HG03196 (cell line): ENCODE measurements around the gene DCLK2.
"Not testable (repeated sequence)": the region's sequence is repeated elsewhere in the genome, so short reads cannot be mapped to it uniquely, and the experiment has no call there.

Source experiments
- ATAC-seq: cut with Tn5 transposase; IDR thresholded peaks from one replicate; pipeline ENCODE4 v1.9.1; 2021; ENCODE audit not compliant: unreplicated experiment

Gene DCLK2

DNA sequence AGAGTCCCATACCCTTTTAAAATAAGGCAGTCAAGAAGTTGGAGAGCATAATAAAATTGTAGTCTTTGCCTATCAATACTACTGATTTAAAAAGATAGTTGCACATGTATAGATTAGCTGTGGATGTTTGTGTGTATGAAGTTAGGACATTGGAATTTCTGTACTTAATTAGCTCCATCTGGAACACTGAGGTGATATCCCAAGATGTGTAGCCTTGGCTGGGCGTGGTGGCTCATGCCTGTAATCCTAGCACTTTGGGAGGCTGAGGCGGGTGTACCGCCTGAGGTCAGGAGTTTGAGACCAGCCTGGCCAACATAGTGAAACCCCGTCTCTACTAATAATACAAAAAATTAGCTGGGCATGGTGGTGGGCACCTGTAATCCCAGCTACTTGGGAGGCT lies 119.0 kb downstream of the DCLK2 start:
- not testable (repeated sequence) for ATAC-seq

DNA sequence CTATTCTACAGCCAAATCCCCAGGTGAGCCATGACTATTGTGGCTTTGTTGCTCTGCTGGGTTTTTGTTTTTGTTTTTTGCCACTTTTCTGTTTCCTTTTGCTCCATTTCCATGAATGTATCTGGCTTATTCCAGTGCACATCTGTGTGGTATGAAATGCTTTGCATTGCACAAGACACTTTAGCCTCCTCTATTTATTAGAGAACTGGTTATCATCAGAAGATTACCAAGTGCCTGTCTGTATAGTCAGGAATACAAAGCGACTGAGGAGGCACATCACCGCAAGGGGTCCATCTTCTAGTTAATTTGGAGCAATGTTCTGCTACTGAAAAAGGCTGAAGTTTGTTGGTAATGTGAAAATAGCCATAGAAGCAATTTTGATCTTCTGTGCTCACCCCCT lies 120.8 kb downstream of the DCLK2 start:
- ATAC-seq: no peak

DNA sequence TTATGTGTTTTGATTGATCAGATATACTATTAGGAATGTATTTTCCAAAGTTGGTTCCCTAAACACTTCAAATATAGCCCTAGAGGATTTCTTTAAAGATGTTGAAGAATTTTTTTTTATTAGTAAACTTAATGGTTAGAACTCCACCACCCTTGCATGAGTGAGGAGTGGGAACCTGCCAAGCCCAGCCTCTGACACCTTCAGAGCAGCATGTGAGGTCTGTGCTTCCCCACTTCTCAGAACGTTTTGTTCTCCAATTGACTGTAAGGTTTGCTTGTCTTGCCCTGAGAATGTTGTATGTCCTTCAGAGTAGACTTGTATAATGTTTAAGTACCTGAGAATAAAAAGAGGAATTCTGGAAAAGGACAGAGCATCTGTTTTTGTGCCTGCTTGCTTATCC lies 126.8 kb downstream of the DCLK2 start:
- no peak for ATAC-seq

DNA sequence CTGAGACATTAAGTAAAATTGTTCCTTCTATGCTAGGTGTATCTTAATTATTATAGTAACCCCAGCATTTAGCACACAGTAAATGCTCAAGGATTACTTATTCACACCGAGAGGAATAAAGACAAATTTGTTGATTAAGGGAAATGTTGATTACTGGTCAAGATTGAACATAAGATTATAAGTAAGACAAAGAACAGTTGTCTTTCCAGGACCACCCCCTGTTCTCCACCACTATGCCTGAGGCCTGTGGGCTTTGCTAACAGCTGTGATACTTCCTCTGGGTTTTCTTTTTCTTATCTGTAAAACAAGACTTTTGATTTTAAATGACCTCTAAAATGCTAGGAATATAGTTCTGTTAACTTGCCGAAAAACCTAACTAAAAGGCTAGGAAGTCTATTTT lies 128.0 kb downstream of the DCLK2 start:
- no peak for ATAC-seq

DNA sequence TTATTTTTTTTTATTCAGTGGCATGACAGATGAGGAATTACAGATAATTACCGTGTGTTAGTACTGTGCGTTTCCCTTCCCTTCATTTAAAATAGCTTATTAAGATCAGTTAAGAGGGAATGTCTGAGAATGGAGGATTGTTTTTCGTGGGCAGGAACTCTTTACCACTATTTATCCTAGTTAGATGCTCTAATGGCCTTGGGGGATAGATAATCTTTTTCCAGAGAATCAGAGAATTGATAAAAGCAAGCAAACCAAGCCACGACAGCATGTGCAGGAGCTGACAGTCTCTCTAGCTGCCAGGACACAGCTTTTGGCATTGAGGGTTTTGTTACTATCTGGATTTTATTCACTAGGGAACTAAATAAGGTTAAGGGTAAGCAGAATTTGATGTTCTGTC lies 128.7 kb downstream of the DCLK2 start:
- no peak for ATAC-seq

DNA sequence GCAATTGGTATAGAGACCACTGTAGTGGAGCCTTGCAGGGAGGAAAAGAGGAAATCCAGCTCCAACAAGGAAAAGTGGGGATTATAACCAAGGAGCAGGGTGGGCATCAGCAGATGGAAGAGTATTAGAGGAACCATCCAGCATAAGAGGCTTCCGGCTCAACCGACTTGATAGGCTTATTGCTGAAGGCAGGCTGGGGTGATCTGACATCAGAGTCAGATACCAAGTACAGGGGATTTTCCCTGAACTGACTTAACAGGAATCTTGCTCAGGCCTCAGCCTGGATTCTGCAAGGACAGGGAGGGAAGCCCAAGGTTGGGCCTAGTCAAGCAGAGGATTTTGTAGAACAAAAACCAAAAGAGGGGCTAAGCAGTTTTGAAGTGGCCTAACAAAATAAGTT lies 129.6 kb downstream of the DCLK2 start:
- ATAC-seq: no peak

DNA sequence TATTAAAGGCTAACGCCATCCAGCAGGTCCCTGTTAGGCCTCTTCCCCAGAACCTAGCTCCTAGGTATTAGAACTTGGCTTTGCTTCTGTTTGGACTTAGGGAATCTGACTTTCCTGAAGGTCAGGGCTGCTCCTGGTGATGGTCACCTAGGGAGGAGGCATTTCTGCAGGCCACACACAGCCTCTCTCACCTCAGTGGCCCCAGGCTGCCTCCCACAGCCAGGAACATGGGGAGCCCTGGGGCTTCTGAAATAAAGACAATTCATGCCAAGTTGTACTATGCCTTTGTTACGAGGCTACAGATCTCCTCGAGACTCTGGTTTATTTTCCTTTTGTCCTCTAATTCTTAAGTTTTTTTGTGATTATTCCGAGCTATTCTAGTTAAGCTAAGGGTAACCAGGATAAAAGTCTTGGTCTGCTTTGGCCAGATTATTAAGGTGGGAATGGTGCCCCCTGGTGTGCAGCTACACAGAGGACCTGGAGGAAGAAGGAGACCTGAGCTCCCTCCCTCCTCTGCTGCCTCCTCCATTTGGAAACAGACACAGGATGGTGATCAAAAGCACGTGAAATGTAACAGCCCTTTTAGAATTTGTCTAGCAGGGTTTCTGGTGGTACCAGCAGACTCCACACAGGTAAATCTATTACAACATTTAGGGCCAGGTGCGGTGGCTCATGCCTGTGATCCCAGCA lies 131.0 kb downstream of the DCLK2 start:
- ATAC-seq: no peak

DNA sequence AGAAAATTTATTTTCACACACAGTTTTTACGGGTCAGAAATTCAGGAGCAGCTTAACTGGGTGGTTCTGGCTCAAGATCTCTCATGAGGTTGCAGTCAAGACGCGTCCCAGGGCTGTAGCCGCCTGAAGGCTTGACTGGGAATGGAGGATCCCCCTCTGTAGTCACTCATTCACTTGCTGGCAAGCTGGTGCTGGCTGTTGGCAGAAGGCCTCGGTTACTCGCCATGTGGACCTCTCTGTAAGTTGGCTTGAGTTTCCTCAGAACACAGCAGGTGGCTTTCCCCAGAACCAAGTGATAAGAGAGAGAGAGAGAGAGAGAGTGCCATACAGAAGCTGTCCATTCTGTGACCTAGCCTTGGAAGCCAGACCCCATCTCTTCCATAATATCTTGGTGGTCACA lies 132.8 kb downstream of the DCLK2 start:
- no peak for ATAC-seq

DNA sequence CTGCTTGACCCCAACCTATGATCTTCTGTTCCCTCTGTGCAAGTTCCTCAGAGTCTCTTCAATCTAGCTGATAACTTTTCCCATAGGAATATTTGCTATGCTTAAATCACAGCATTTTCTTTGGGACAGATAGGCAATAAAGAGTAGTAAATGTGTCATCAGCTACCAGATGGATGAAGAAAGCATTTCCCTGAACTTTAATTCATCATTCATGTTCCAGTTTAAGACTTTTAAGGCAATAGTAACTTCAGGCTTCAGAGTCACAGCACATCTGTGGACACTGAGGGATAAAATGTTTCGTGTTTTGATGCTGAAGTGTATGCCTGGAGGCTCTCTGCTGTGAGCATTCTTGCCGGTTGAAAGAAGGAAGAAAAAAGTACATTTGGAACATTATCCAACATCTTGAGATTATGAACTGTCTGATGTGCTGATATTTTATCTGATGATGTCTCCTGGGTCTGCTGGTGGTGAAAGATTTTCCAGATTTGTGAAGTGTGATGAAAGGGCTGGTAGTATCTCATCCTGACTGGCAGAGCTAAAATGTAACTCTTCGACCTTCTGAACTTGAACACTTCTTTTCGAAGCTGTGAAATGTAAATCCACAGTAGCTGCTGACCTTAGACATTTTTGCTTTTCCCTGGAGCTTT lies 133.7 kb downstream of the DCLK2 start:
- no peak for ATAC-seq

DNA sequence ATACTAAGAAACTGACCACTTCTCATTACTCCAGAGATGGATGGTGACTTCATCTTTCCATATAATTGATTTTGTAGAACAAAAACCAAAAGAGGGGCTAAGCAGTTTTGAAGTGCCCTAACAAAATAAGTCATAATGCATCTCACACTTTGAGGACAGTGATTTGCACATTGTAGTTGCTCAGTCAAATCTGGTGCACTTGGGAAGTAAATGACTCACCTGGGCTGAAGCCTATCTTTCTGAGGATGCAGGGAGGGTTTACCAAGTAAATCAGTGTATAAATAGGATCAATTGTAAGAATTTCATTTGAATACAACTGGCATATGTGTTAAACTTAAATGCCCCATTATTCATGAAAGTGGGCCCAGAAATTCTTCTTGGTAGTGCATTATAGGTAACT lies 134.2 kb downstream of the DCLK2 start:
- ATAC-seq: no peak

DNA sequence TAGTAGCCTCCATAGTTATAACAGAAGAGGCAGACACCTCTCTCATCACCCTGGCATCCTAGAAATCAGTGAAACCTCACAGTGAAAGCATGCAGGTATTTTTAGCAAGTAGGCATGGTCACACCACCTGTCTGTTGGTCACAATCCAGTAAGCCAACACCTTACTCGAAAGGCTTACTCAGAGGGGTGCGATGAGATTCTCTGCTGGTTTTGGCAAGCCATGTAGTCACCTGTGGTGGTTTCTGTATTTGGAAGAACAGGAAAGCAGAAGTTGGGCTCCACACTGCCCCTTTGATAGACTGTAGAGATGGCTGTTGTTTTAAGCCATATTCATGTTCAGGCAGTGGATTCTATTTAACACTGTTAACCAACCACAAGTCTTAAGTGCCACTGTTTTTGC lies 134.7 kb downstream of the DCLK2 start:
- no peak for ATAC-seq

DNA sequence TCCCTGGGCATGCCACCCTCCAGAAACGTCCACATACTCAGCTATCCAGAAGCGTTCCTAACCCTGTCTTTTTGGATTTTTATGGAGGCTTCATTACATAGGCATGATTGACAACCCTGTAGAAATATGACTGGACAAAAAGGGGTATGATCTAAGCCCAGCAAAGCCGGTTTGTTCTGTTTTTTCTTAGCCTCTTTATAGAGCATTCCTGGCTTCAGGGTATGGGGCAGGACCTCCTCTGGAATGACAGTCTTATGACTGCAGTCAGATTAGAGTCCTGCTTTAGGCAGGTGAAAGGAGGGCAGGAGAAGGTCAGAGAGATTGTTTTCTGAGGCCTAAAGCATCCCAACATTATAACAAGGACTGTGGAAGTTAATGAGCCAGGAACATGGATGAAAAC lies 137.4 kb downstream of the DCLK2 start:
- no peak for ATAC-seq

DNA sequence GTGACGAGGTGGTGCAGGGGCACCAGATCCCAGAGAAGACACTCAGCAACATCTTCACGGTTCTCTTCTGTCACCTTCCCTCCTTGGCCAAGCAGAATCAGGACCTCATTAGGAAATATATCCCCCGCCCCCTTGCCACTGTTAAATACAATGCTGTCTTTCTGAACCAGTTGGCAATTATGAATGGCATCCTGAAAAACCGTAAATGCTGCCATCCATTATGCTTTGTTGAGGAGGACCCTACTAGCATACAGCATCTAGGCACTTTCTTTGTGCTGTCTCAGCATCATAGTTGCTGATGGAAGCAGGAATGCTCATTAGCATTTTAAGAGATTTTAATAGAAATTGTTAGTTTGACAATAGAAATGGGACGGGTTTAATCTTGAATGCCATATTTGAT lies 138.5 kb downstream of the DCLK2 start:
- no peak for ATAC-seq

DNA sequence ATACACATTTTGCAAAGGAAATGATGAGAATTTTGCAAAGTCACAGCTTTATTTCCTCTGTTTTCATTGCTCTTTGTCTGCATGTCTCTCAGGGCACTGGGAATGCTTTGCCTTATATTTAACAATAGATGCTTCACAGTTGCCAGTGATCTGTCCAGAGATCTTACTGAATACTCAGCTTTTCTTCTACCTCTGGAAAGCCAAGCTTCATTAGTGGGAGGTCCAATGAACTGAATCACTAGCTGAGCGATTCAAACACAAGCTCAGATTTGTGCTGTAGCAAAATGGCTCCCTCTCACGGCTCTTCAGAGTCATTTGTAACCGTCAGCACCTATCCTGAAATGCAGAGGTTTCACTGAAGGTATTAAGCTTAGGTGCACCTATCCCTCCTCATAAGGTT lies 138.9 kb downstream of the DCLK2 start:
- no peak for ATAC-seq

DNA sequence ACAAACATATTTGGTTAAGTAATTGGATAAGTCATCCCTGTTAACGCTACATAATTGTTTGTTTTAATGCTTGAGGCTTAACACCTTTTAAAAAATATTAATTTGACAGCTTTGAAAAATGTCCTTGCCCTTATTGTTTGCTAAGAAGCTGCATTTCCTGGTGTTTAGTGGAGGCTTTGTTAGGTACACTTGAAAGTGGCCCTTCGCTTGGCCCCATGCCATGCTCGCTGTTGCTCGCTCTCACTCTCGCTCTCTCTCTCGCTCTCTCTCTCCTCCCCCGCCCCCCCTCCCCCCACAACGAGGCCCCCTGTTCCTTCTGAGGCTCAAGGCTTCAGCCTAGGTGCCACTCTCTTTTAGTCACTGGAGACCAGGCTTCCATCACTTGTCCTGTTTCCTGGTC lies 139.6 kb downstream of the DCLK2 start:
- ATAC-seq: no peak

DNA sequence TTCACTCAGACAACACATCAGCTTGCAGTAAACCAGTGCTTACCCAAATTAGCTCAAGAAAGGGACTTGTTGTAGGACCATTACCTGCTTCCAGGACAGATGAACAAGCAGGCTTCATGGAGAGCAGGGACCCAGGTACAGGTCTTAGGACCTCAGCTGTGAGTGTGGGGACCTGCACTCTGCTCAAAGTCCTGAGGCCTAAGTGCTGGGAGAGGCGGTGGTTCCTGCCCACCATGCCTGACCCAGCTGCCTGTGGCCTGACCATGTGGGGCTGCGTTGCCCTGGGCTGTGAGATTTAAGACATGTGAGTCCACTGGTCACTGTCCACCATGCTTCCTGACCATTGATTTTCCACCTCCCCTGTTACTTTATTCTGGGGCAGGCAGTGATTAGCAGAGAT lies 140.2 kb downstream of the DCLK2 start:
- ATAC-seq: no peak

DNA sequence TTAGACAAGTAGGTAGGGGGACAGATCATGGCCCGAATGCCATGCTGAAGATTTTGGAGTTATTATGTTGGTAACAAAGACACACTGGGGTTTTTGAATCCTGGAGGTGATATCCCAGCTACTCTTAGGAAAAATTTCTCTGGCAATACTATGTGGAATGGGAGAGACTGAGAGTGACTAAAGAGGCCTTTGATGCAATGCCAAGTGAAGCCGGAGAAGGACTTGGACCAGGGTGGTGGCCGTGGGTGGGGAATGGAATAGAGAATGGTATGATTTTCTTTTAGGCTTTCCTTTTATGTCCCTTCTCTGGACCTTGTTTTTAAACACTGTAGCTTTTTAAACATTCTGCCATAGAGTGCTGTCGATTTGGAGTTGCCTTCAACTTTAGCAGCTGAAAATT lies 141.6 kb downstream of the DCLK2 start:
- no peak for ATAC-seq

DNA sequence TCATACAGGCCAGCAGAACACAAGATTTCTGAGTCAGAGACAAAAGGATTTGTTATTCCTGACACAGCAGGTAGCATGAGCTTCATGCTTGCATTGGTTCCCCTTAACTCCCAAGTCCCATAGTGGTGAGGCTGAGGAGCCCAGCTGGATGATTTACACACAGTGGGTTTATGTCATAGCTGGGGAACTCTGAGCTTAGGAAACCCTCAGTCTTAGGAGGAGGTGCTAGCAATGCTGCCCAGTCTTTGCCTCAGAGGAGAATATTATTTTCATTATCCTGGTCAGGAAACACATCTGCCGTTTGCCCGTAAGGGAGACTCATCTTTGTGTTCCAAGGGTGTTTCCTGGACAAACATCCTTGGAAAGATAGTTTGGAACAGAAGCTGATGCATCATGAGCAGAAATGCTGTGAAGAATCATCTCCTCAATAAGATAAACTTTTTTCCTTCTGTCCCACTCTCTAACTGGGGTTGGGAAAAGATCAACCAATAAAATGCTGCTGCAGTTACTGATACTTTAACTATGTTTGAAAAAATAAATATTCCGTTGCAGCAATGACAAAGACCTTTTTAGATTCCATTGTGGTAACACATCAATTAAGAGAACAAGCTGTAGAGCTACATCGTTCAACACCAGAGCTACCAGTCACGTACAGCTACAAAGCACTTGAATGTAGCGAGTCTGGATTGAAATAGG lies 146.8 kb downstream of the DCLK2 start:
- no peak for ATAC-seq

DNA sequence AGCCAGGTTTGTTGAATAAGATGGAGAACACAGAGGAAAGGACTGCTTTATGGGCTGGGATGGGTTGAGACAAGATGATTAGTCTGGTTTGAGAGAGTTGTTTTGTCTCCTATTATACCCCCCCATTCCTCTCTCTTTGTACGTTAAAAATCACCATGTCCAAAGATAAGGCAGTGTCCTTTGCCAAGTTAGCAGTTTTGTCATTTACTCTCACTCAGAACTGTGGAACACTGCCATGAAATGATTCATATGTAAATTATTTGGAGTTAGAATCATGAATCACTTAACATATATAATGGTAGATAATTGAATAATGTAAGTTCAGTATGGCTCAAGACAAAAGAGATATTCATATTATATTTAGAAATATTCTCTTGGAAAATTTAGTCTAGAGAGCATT lies 151.3 kb downstream of the DCLK2 start:
- ATAC-seq: no peak

DNA sequence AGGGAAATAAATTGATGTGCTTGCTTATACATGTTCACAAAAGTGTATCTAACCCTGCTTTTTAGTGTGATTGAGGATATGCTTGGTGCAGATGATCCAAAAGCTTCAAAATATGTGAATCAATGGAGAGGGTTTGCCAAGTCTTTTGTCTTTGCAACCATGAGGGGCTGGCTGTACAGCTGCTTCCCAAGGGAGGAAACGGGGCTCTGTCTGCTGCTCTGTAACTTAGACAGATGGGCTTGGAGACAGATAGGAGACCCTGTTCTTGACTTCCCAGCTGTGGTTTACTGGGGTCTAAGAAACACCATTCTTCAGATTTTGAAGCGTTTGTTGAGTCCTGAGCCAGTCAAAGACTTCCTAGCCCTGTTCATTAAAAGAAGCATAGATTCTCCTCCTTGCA lies 152.3 kb downstream of the DCLK2 start:
- ATAC-seq: no peak

DNA sequence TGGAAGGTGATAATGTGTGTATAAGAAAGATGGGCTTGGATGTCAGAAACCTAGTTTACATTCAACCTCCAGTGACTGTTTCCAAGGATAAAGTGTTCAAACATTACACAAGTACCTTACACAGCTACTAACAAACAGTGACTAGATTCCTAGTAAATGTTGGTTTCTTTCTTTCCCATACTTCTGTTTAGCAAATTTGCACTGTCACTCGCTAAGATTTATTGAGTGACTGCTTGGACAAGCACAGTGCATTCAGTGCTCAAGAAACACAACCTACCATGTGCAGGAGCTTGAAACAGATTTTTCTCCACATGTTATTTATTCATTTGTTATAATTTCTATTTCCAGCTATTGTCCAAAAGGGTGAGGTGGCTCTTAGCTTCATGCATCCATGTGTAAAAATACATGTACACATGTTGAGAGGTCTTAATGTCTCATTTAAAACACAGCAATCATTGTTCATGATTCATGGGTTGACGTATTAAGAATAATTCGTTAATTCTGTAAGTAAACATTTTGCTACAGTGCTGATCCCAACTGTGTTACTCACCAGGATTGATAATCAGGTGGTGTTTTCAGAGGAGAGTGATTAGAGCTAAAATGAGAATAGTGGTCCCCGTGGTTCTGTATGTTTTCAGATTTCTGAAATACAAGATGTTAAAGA lies 153.0 kb downstream of the DCLK2 start:
- ATAC-seq: no peak

DNA sequence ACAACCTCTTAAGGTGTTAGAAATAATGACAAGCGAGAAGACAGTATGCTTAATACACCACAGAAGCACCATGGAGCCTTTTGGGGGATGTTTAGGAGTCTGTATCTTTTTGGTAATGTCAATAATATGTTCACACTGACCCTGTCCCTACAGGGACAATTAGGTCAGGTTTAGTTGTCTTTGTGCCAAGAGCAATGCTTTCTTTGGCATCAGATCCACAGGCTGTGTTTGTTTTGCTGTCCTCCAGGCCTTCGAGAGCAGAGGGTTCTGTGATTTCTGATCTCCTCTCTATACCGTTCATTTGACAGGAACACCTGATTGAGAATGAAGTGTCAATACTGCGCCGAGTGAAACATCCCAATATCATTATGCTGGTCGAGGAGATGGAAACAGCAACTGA lies 153.8 kb downstream of the DCLK2 start:
- no peak for ATAC-seq
